Measurements from ENCODE around the gene S100PBP. TPM values are rescaled to one million over a fixed set of nuclear protein-coding genes. Genes with fewer than 3 reads are reported as not detected.

Gene S100PBP
- total and polyA plus RNA-seq, 9 of the 15 experiments (the other 6 are each of a cell fraction or from before 2014, with no cell fraction given), result 22.9 to 60.2 (median 32.9) TPM

- TF ChIP-seq, protein P1, sequence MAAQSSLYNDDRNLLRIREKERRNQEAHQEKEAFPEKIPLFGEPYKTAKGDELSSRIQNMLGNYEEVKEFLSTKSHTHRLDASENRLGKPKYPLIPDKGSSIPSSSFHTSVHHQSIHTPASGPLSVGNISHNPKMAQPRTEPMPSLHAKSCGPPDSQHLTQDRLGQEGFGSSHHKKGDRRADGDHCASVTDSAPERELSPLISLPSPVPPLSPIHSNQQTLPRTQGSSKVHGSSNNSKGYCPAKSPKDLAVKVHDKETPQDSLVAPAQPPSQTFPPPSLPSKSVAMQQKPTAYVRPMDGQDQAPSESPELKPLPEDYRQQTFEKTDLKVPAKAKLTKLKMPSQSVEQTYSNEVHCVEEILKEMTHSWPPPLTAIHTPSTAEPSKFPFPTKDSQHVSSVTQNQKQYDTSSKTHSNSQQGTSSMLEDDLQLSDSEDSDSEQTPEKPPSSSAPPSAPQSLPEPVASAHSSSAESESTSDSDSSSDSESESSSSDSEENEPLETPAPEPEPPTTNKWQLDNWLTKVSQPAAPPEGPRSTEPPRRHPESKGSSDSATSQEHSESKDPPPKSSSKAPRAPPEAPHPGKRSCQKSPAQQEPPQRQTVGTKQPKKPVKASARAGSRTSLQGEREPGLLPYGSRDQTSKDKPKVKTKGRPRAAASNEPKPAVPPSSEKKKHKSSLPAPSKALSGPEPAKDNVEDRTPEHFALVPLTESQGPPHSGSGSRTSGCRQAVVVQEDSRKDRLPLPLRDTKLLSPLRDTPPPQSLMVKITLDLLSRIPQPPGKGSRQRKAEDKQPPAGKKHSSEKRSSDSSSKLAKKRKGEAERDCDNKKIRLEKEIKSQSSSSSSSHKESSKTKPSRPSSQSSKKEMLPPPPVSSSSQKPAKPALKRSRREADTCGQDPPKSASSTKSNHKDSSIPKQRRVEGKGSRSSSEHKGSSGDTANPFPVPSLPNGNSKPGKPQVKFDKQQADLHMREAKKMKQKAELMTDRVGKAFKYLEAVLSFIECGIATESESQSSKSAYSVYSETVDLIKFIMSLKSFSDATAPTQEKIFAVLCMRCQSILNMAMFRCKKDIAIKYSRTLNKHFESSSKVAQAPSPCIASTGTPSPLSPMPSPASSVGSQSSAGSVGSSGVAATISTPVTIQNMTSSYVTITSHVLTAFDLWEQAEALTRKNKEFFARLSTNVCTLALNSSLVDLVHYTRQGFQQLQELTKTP (IDR thresholded peaks at IDR 0.05; ENCODE audit: low read depth in 1 of 2, partially characterized antibody in 2 of 2), result peak in 1 of 2 experiments; percentile 99
- no peak for TF ChIP-seq HNRNPUL1 (IDR thresholded peaks at IDR 0.05; ENCODE audit: low read length)
- TF ChIP-seq ZNF512 (tag; IDR thresholded peaks at IDR 0.05), result no peak
- no peak for TF ChIP-seq CHD4 (IDR thresholded peaks at IDR 0.05; ENCODE audit: insufficient read depth, insufficient replicate concordance, low read depth, low read length, poor library complexity, severe bottlenecking)
- TF ChIP-seq ZNF165 (CRISPR knock-in tag; IDR thresholded peaks at IDR 0.05; ENCODE audit: borderline replicate concordance), result 0 out of 2 replicates have a peak, but pooled peaks have one; percentile 33
- peak; percentile 78 for TF ChIP-seq ZC3H11A (IDR thresholded peaks at IDR 0.05; ENCODE audit: low read depth, low read length)
- TF ChIP-seq GABPB2 (CRISPR knock-in tag; conservative IDR thresholded peaks at IDR 0.05), result no peak
- TF ChIP-seq ZNF699 (CRISPR knock-in tag; IDR thresholded peaks at IDR 0.05; ENCODE audit: insufficient replicate concordance), result no peak
- TF ChIP-seq MNT (conservative IDR thresholded peaks at IDR 0.05), result peak; percentile 92 to 97
- TF ChIP-seq ERF (CRISPR knock-in tag; IDR thresholded peaks at IDR 0.05), result 0 out of 2 replicates have a peak, but pooled peaks have one; percentile 61
- TF ChIP-seq, protein P2, sequence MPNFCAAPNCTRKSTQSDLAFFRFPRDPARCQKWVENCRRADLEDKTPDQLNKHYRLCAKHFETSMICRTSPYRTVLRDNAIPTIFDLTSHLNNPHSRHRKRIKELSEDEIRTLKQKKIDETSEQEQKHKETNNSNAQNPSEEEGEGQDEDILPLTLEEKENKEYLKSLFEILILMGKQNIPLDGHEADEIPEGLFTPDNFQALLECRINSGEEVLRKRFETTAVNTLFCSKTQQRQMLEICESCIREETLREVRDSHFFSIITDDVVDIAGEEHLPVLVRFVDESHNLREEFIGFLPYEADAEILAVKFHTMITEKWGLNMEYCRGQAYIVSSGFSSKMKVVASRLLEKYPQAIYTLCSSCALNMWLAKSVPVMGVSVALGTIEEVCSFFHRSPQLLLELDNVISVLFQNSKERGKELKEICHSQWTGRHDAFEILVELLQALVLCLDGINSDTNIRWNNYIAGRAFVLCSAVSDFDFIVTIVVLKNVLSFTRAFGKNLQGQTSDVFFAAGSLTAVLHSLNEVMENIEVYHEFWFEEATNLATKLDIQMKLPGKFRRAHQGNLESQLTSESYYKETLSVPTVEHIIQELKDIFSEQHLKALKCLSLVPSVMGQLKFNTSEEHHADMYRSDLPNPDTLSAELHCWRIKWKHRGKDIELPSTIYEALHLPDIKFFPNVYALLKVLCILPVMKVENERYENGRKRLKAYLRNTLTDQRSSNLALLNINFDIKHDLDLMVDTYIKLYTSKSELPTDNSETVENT (CRISPR knock-in tag; IDR thresholded peaks at IDR 0.05), result no peak
- TF ChIP-seq MYBL2 (IDR thresholded peaks at IDR 0.05; ENCODE audit: low read depth), result no peak
- TF ChIP-seq MYBL2 (CRISPR knock-in tag; IDR thresholded peaks at IDR 0.05; ENCODE audit: borderline replicate concordance), result peak; percentile 81; the same call in 1 of the 2 replicates
- TF ChIP-seq CEBPG (CRISPR knock-in tag; IDR thresholded peaks at IDR 0.05), result peak; percentile 59; the same call in 1 of the 2 replicates
- TF ChIP-seq CEBPG (tag; conservative IDR thresholded peaks at IDR 0.05 in 1 of 2, IDR thresholded peaks at IDR 0.05 in 1 of 2), result no peak
- TF ChIP-seq HNRNPK (IDR thresholded peaks at IDR 0.05; ENCODE audit: low read depth, low read length, poor library complexity, severe bottlenecking), result no peak
These were observed 68.8 kb downstream of the S100PBP start, which contains the start of gene HPCA (continued) for GRCh38 chr1:32886004-32886827.

All from K562 (cell line).